GM19372 (cell line): ENCODE measurements around the gene CHRNA1.

Experiments used
- ATAC-seq: cut with Tn5 transposase; IDR thresholded peaks from one replicate; pipeline ENCODE4 v1.9.1; 2021; ENCODE audit warnings: mild to moderate bottlenecking, low read depth, moderate library complexity; ENCODE audit not compliant: unreplicated experiment

The CHRNA1 gene

DNA sequence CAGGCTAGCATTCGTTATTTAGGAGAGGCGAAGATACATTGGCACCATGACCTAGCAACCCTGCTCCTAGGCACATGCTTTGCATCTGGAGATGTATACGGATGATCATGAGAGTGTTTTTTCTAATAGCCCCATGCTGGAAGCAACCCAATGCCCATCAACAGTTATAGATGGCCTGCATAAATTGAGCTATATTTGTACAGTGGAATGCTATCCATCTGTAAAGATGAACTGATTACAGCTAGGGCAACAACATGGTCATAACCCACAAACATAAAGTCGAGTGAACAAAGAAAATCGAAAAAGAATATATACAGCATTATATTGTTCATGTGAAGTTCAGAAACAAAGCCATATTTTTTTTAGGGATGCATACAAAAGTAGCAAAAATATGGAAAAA lies 20.6 kb upstream of the CHRNA1 start:
- ATAC-seq = no peak

DNA sequence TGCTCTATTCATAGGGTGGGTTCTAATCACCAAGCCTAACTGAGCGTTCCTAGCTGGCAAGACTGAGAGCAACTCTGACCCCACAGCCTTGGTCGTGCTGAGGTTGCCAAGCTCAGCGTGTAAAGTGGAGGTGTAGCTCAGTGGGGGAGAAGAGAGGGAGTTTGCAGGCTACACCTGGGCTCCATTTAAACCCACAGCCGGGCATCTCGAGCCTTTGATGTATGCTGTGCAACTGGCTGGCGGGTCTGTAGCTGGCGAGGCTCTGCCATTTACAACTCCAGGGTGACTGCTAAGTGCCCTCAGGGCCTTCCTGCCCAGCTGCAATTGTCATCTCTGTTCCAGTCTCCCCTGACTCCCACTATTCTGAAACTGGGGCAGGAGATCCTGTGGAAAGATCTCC lies 20.0 kb upstream of the CHRNA1 start:
- ATAC-seq = no peak

DNA sequence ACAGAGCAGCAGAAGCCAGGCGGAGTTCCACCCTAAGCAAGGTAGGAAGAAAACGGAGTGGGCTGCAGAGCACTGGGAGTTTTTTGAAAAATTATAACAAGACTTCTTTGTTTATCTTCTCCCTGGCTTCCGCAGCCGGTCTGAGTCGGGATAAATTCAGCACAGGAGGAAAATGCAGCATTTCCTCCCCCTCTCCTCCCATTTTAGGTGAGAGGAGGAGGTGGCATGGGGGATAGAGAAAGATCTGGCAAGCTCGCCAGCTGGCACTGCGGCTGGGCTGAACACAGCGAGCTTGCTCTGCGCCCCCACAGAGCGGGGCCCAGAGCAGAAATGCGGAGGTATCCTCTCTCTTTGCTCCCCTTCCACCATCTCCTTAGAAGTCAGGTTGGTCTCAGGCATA lies 17.7 kb upstream of the CHRNA1 start:
- ATAC-seq = no peak

DNA sequence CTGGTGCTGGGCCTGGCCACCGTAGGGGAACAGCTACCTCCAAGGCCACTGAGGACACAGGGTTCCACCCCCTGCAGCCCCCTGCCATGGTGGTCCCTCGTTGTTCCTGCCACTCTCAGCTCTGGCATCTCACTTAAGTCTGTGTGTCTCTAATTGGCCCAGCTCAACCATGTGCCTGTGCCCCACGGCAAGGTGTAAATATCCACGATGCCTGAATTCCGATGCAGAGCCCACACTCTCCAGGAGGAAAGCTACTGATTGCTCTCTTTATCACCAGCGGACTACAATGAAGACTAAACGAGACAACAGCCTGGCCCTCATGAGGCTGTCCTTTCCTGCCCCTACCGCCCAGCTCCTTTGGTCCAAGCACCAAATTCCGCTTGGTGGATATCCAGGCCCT lies 17.0 kb upstream of the CHRNA1 start:
- no peak for ATAC-seq

DNA sequence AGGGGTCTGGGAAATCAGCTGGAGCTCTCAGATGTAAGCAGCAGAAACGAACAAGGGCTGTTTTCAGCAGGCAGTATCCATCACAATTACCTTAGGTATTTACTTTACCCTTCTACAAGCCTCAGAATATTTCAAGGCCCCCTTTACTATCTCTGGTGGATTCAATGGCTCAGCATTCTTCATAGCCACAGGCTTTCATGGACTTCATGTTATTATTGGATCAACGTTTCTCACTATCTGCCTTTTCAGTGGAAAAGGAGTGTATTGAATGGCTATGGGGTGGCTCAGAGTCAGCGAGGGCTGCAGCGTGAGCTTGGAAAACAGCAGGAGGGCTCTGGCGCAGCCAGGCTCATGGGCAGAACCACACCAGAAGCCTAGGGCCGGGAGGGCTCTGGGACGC lies 16.6 kb upstream of the CHRNA1 start:
- no peak for ATAC-seq

DNA sequence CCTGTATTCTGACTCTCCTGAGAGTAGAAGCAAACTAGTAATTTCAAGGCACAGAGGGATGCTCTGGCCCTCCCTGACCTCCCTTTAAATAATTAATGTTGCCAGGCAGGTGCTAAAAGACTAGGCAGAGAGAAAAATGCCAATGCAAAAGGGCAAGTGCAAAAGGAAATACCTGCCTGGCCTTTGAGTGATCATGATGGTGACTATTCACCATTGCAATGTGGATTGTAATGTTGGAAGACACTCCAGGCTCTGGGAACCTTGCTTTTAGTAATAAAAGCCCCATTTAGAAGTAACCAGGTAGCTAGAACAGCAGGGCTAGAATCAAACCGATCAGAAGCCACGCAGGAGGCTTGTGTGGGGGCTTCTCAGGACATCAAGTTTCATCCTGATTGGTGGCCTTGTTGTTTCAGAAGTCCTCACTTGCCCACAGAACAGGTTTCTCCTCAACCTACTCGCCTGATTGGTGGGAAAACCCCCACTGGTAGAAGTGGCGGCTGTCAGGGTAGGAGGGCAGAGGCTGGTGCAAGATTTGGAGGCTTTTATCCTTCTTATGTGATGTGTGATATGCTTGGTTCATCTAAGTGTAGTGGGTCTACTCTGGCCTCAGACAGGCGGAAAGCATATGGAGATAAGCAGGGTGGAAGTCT lies 16.0 kb upstream of the CHRNA1 start:
- ATAC-seq = no peak

DNA sequence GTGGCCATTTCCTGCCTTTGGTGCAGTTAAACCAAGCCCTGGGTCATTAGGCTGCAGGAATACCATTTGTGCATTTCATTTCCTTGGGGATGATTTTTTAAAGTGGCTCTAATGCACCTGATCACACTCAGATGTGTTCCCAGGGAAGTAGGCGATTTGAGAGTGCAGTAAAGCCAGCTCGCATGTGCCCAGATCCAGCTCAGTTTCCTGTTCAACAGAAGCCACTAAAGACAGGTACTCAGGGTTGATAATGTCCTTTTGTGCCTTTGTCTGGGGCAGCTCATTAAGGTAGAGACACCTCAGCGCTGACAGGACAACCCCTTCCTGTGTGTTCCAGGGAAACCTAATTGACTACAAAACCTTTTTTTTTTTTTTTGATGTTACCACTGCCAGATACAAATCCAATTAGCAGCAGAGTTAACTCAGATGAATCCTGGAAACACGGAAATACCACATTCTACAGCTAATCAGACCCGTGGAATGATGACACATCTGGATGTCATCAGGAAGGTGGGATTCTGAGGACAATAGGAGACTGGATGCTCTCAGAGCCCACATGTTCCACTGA lies 15.2 kb upstream of the CHRNA1 start:
- ATAC-seq = no peak

DNA sequence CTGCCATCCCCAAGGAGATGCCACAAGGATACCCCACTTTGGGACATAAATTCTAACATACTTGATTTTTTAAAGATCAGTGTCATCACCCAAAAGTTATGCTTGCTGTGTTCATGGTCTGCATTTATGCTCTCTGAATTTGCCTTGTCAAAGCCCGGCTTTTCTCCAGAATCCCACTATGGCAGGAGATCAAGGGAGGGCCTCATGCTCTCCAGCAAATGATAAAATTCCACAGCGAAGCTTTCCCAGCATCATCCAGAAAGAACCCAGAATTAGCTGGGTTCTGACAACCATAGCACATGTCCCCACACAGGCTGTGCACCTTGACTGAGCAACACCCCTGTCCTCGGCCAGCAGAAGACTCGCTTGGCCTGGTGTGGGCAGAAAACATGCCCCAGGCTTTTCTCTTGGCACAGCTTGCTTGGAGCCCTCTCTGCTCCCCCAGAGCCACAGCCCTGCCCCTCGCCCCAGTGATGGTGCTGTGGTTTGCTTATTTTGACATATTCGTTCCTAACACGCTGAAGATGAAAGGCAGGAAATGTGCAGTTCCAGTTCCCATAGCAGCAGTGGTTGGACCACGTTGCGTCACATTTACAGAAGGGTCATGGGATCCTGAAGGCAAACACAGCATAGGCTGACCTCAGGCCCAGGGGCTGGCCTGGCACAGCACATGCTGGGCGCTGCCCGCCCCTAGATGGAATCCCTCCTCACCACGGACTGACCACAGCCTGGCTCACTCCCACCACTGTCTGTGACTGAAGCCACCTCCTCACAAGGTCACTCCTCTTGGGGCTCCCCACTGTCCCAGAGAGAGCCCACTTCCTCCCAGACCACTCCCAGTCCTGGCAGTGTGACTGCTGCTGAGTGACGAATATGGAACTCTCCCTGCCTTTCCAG lies 14.1 kb upstream of the CHRNA1 start:
- ATAC-seq = peak; percentile 64

DNA sequence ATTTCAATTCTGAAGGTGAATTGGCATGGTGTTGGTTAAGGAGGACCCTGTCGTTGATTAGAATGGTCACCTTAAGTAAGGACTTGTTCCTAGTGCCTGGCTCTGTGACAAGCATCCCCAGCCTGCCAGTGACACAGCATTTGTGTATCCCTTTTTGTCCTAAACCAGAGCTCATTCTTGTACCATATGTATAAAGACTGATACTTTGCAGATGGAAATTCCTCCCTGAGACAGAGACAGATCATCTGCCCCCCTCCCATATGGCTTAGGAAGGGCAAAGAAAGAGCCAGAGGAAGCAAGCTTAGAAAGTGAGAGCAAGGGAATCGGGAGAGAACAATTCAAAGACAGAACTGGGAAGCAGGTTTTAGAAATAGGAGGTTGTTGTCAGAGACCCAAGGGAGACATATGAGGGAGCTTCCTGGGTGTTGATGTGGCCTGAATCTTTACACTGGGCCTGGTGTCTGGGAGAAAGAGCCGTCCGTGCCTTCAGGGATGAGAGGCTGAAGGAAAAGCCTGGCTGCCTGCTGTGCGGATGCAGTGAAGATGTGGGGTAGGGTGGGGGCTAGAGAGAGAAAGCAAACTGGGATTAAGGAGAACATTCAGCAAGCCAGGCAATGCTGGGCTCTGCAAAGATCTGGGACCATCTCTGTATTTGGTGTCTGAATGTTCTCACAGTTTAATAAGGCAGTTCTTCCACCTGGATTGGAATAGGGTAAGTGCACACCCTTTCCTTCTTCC lies 13.2 kb upstream of the CHRNA1 start:
- no peak for ATAC-seq

DNA sequence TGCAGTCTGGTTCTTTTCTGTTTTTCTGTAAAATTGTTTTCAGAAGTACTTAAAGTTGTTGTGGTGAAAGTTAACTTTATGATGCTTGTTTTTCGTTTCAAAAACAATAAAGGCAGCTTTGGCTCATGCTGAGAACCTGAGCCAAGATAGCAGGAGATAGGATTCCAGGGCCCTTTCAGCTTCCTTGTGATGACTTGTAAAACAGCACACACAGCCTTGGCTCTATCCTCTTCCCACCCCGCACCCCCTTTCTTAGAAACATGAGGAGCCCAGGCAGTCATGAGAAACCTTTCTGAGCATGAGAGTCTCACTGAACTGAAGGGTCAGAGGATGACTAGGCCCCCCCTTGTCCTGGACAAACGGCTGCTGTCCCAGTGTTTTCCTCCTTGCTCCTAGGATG lies 12.4 kb upstream of the CHRNA1 start:
- no peak for ATAC-seq

DNA sequence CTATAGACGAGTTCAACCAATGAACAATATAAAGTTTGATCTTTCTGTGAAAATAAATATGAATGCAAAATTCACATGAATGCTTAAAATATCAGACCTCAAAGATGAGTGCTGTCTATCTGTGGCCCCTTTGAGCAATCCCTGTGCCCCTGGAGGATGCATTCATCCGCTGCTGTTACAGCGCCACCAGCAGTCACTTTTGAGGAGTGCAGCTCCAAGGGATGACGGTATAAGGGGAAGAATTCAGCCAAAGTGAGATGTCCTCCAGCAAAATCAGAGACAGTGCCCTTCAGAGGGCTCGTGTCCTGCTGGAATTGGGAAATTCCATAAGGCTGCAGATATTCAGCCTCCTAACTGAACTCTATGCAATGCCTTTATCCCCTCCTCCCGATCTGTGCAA lies 12.0 kb upstream of the CHRNA1 start:
- no peak for ATAC-seq

DNA sequence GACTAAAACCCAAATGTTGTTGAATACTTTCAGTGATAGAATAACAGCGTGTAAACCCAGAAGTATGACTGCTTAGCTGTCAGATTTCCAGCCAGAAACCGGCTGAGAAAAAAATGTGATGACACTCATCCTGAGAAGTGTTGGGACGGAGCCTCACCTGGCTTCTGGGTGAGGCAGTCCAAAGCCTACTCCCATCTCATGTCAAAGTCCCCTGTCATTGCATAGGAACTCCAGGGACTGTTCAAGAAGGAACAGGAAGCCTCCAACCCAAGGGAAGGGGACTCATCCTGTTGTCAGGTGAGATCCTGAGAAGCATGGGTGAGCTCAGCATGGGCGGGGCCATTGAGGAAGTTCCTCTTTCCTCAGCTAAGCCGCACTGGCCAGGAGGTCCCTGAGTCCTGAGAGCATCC lies 11.3 kb upstream of the CHRNA1 start:
- no peak for ATAC-seq

DNA sequence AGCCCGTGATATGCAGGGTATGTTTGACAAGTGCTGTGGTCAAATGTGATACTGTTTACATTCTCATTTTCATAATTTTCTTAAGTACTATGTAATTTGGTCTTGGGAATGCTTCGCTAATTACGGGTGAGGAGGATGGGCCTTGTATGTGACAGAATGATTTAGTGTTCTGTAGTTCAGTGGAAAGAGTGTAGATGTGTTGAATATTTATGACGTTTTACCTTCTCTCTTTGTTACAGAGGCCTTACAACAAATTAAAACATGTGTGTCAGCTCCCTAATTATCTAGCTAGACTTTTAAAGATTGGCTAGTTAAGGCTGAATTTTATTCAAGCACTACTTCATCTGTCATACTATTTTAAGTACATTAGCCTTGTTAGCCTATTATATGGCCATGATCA lies 10.6 kb upstream of the CHRNA1 start:
- no peak for ATAC-seq

DNA sequence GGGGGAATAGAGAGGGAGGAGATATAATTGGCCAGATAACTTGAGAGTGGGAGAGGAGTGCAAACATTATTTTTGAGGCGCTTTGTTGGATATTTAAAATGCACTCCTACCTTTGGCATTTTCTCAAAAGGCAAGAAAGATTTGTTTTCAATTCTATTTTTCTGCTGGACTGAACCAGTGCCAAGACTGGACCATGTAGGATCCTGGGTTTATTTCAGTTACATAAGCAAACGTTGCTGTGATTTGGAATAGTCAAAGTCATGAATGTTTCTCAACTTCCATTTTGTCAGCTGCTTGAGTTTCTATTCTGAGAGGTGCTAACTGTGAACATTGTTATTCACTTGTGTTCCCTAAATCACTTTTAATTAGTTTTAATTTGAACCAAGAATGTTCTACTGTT lies 8.9 kb upstream of the CHRNA1 start:
- ATAC-seq = no peak

DNA sequence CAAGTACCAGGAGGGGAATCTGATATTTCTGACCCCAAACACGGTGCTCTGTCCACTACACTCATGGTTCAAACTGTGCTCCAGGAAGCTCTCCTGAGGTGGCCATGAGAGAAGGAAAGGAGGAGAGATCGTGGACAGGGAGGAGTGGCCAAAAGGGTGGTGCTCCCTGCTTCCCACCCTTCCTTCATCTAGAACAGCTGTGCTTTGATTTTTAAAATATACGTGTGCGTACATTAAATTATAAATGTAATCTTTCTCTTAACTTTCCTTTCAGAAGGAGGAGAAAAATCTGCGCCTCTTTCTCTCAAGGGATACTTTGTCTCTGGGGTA lies 8.2 kb upstream of the CHRNA1 start:
- no peak for ATAC-seq

DNA sequence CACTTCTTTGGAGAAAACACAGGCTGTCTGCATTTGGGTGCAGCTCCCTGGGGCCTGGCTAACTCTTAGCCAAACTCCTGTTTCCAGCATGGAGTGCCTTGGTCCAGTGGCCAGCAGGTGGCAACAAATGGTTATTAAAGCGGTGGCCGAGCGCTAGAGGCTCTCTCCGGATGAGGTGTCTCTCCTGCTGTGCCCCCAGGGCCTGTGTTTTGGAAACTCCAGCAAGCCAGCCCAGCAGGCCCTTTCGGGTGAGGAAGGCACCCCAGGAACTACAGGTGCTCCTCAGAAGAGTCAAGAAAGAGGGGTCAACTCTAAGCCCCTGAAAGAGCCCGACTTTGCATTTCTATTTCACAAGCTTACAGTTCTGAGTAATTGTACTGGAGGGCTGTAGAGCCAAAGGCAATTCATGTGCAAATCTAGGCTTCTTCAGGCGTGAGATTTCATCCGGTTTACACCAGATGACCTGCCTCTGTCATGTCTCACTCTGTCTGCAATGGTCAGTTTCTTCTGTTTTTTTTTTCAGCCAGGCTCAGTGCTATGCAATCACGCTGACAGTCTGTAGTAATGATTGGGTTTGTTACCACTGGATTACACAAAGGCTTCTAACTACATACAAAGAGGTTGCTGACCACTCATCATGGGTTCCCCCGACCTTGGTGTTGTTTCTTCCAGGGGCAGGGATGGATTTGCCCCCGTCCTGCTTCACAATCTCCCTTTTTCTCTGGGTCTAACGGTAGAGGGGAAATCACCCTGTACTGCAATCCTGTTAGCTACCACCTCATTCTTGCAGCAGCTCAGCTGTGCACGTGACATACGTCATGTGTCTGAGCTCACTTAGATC lies 7.6 kb upstream of the CHRNA1 start:
- ATAC-seq = peak; percentile 84

DNA sequence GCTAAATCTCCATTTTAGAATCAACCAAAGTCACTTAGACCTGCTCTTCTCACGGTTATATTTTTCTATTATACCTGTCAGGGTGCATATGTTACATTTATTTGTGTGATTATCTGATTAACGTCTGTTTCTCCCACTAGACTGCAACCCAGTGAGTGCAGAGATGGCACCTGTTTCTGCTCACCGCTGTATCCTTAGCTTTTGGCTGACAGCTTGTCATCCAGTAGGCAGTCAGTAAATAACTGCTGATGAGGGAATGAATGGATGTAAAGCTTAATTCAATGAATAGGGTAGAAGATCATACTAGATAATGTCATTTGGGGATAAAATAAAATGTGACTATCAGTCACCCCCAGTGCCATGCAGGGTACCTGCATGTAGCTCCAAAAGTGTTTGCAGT lies 6.9 kb upstream of the CHRNA1 start:
- no peak for ATAC-seq

DNA sequence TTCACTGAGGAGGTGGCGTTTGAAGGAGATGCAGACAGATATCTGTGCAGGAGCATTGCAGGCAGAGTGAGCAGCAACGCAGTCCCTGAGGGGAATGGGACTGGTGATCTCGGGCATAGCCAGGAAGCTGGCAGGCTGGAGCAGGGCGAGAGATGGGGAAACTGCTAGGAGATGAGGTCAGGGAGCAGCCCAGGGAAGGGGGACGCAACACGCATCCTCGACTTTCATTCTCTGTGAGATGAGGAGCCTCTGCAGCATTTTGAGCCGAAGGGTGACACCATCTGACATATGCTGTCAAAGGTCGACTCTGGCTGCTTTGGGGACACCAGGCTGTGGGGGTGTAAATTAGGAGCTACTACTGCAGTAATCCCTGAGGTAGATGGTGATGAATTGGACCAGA lies 4.3 kb upstream of the CHRNA1 start:
- ATAC-seq = no peak

DNA sequence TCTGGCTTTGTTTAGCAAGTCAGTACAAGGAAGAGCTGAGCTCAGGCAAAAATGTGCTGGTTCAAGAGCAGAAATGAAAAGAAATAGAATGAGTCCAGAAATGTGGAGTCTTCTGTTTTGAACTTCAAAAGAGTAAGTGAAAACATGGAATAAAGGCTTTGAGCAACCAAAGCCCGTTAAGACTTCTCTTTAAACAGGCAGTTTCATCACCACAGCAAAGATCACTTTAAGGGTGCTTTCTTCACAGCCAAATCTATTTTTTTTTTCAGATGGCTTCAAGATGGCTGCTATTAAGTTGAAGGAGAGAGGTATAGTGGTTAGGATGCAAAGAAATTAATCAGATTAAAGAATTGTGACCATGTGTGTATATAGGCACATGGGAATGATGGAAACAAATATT lies 2.0 kb upstream of the CHRNA1 start:
- no peak for ATAC-seq

DNA sequence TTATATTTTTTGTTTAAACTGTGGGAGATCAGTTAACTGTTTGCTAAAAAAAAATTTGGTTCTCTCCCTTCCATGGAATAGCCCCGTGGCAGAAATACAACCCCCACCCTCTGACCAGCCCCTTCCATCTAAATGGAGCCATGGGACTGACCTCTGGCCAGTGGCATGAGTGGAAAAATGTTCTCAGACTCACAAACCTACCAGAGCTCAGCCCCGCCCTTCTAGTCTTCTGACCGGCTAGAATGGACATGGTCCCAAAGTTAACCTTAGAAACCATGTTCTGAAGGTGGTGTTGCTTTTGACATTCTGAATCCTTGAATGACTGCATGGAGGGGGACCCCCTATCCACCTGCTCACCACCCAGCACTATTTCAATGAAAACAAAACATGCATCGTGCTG lies 1.3 kb upstream of the CHRNA1 start:
- ATAC-seq = no peak
